Measurements from ENCODE around the gene LMF1.

The LMF1 gene

GRCh38 chr16:1002399-1003166 lies 31.8 kb upstream of the LMF1 start:
- peak; percentile 72 for DNase-seq

- DNase-seq = no peak
Measured at GRCh38 chr16:1001096-1001495, 30.3 kb upstream of the LMF1 start.

- no peak for DNase-seq
Measured at GRCh38 chr16:1000608-1001007, 29.8 kb upstream of the LMF1 start.

GRCh38 chr16:999677-1000076 lies 28.9 kb upstream of the LMF1 start:
- DNase-seq = no peak

- DNase-seq = no peak
Measured at GRCh38 chr16:998615-999014, 27.8 kb upstream of the LMF1 start.

GRCh38 chr16:998211-998610 lies 27.4 kb upstream of the LMF1 start:
- DNase-seq = no peak

- peak; percentile 83 for DNase-seq
Measured at GRCh38 chr16:997440-998051, 26.8 kb upstream of the LMF1 start.

- no peak for DNase-seq
Measured at GRCh38 chr16:996681-997080, 25.9 kb upstream of the LMF1 start.

- no peak for DNase-seq
Measured at GRCh38 chr16:995783-996182, 25.0 kb upstream of the LMF1 start.

GRCh38 chr16:995087-995486 lies 24.3 kb upstream of the LMF1 start:
- DNase-seq = no peak

GRCh38 chr16:993731-994130 lies 22.9 kb upstream of the LMF1 start:
- no peak for DNase-seq

- no peak for DNase-seq
Measured at GRCh38 chr16:991773-992172, 21.0 kb upstream of the LMF1 start.

- DNase-seq = no peak
Measured at GRCh38 chr16:991345-991744, 20.6 kb upstream of the LMF1 start.

GRCh38 chr16:990516-991291 lies 19.9 kb upstream of the LMF1 start:
- DNase-seq = no peak

- no peak for DNase-seq
Measured at GRCh38 chr16:989354-989814, 18.6 kb upstream of the LMF1 start.

GRCh38 chr16:988471-989353 lies 17.9 kb upstream of the LMF1 start:
- DNase-seq = no peak

- DNase-seq = no peak
Measured at GRCh38 chr16:987906-988305, 17.1 kb upstream of the LMF1 start.

GRCh38 chr16:986925-987582 lies 16.3 kb upstream of the LMF1 start:
- DNase-seq = no peak

- no peak for DNase-seq
Measured at GRCh38 chr16:986411-986810, 15.6 kb upstream of the LMF1 start.

GRCh38 chr16:985646-986400 lies 15.0 kb upstream of the LMF1 start:
- no peak for DNase-seq

Data from NCI-H226 (cell line).